HG02840 (cell line): Measurements from ENCODE around the gene CD1D.

Source experiments
- ATAC-seq: cut with Tn5 transposase; IDR thresholded peaks from one replicate; pipeline ENCODE4 v1.9.1; 2021; ENCODE audit warnings: mild to moderate bottlenecking, moderate library complexity, moderate number of reproducible peaks; ENCODE audit not compliant: unreplicated experiment, low FRiP score

Gene CD1D

GRCh38 chr1:158227904-158228623 lies 47.4 kb downstream of the CD1D start:
- no peak for ATAC-seq
